GM23338 (cell line): Measurements from ENCODE around the gene LDB3. TPM values are rescaled to one million over a fixed set of nuclear protein-coding genes. Genes with fewer than 3 reads are reported as not detected.
A peak's percentile ranks its signal among the peaks of the same experiment; 100 is the strongest.

Source experiments
- ATAC-seq: fragments of 200-7000 bp; cut with Tn5 transposase; 3 replicates; pipeline ENCODE4 v1.9.1; 2020
- DNase-seq: peaks from one replicate; pipeline ENCODE4 v3.0.0-alpha.2; 2015; ENCODE audit warnings: low spot score
- H2AFZ ChIP-seq: fragments of 200-600 bp; sonication (generic); 2 replicates; pipeline ENCODE4 v1.8.0; 2016; ENCODE audit warnings: antibody characterized with exemption, mild to moderate bottlenecking, moderate library complexity
- H3F3A ChIP-seq: fragments of 200-600 bp; sonication (generic); replicated peaks from 2 replicates; pipeline ENCODE4 v1.8.0; 2017; ENCODE audit warnings: antibody characterized with exemption, mixed run types, low read depth
- H3K27ac ChIP-seq: fragments of 200-600 bp; sonication (generic); 2 replicates; pipeline ENCODE4 v1.6.1; 2016; ENCODE audit warnings: low read depth
- H3K27me3 ChIP-seq: fragments of 200-600 bp; sonication (generic); 2 replicates; pipeline ENCODE4 v1.8.0; 2016; ENCODE audit warnings: mild to moderate bottlenecking, mixed run types, moderate library complexity; ENCODE audit not compliant: insufficient read depth
- H3K36me3 ChIP-seq: fragments of 200-600 bp; sonication (generic); 2 replicates; pipeline ENCODE4 v1.8.0; 2016; ENCODE audit warnings: mild to moderate bottlenecking; ENCODE audit not compliant: insufficient read depth
- H3K4me1 ChIP-seq: fragments of 200-600 bp; sonication (generic); 2 replicates; pipeline ENCODE4 v1.8.0; 2016; ENCODE audit warnings: mild to moderate bottlenecking, moderate library complexity; ENCODE audit not compliant: insufficient read depth
- H3K4me2 ChIP-seq: fragments of 200-600 bp; sonication (generic); 2 replicates; pipeline ENCODE4 v1.7.1; 2017; ENCODE audit warnings: mixed run types
- H3K4me3 ChIP-seq: fragments of 200-600 bp; sonication (generic); 2 replicates; pipeline ENCODE4 v1.6.1; 2016; ENCODE audit warnings: mixed run types
- H3K79me2 ChIP-seq: fragments of 200-600 bp; sonication (generic); replicated peaks from 2 replicates; pipeline ENCODE4 v1.8.0; 2017; ENCODE audit warnings: mild to moderate bottlenecking; ENCODE audit not compliant: insufficient read depth
- H3K9me2 ChIP-seq: fragments of 200-600 bp; sonication (generic); 2 replicates; pipeline ENCODE4 v1.8.0; 2017; ENCODE audit not compliant: insufficient read depth
- H4K20me1 ChIP-seq: fragments of 200-600 bp; sonication (generic); replicated peaks from 2 replicates; pipeline ENCODE4 v1.8.0; 2017; ENCODE audit warnings: mild to moderate bottlenecking; ENCODE audit not compliant: insufficient read depth
- H3K27ac Mint-ChIP-seq: 2 replicates; pipeline ENCODE4 v1.8.0; 2020; ENCODE audit warnings: inconsistent platforms, mild to moderate bottlenecking, moderate library complexity, mixed read lengths
- H3K27me3 Mint-ChIP-seq: 3 replicates; pipeline ENCODE4 v1.8.0; 2022; ENCODE audit warnings: low read depth, mild to moderate bottlenecking, moderate library complexity, mixed read lengths, inconsistent platforms; ENCODE audit not compliant: insufficient read depth, poor library complexity
- H3K36me3 Mint-ChIP-seq: 3 replicates; pipeline ENCODE4 v1.8.0; 2021; ENCODE audit warnings: low read depth, mild to moderate bottlenecking, inconsistent platforms, moderate library complexity, mixed read lengths
- H3K4me1 Mint-ChIP-seq: 3 replicates; pipeline ENCODE4 v1.8.0; 2020; ENCODE audit warnings: mild to moderate bottlenecking, inconsistent platforms, mixed read lengths
- H3K4me3 Mint-ChIP-seq: 3 replicates; pipeline ENCODE4 v1.8.0; 2021; ENCODE audit warnings: moderate library complexity, mild to moderate bottlenecking, inconsistent platforms, mixed read lengths
- H3K9me3 Mint-ChIP-seq: 3 replicates; pipeline ENCODE4 v1.8.0; 2020; ENCODE audit warnings: moderate library complexity, mild to moderate bottlenecking, inconsistent platforms, mixed read lengths
- CTCF ChIP-seq, 2 experiments: fragments of 200-600 bp in 1 of 2; sonication (generic) in 1 of 2; conservative IDR thresholded peaks; 2 replicates each; pipeline versions ENCODE4 v1.5.1 to v1.6.1; 2016 to 2017; ENCODE audit warnings: antibody characterized with exemption in 2 of 2, low read depth in 2 of 2, mild to moderate bottlenecking in 2 of 2, moderate library complexity in 1 of 2
- JUNB ChIP-seq: IDR thresholded peaks from one replicate; pipeline ENCODE4 v1.6.1; 2016; ENCODE audit warnings: antibody characterized with exemption; ENCODE audit not compliant: unreplicated experiment
- ZNF331 ChIP-seq: fragments of 250-450 bp; sonication (Bioruptor Pico); IDR thresholded peaks from 2 replicates; pipeline ENCODE4 v1.5.0; 2020; ENCODE audit warnings: low read depth, mild to moderate bottlenecking, moderate library complexity
- ZNF462 ChIP-seq: fragments of 250-450 bp; sonication (Bioruptor Pico); IDR thresholded peaks from 2 replicates; pipeline ENCODE4 v1.5.0; 2020; ENCODE audit warnings: mild to moderate bottlenecking, moderate library complexity
- polyA plus RNA-seq: library from polyadenylated mRNA; unstranded; fragments of >200 nt; fragmentation: Nextera tagmentation; extraction: Ambion mirVana; gene quantifications from 2 replicates; pipeline ENCODE4 v1.2.1, GENCODE V29; 2016
- total RNA-seq: library from RNA; depleted of rRNA; stranded (reverse); fragments of >200 nt; shearing (Covaris generic); gene quantifications from 2 replicates; pipeline ENCODE4 v1.2.3, GENCODE V29; 2014

Gene LDB3
- total and polyA plus RNA-seq, 2 experiments from 2014 or later, result 0.14 to 0.16 TPM

- H4K20me1 ChIP-seq, result peaks cover 25% of the 10 kb centered on the region
- ATAC-seq, result no peak
Measured at GRCh38 chr10:86757113-86757972, 89.0 kb downstream of the LDB3 start.

More at GRCh38 chr10:86757113-86757972, 89.0 kb downstream of the LDB3 start:
- Mint-ChIP-seq H3K9me3 (no peaks in the 10 kb centered on the region; the same call in 2 of the 3 replicates), H3K4me3 (peak overlapping the region; percentile 92), H3K36me3 (peaks cover 3% of the 10 kb centered on the region; the same call in 1 of the 3 replicates), H3K27ac (peak overlapping the region; percentile 22), H3K4me1 (peaks cover 54% of the 10 kb centered on the region), H3K27me3 (peaks cover 4% of the 10 kb centered on the region)
- DNase-seq, result peak; percentile 50
- H3K4me2 ChIP-seq, result peak overlapping the region; percentile 73
- peak overlapping the region; percentile 75 for H3K4me3 ChIP-seq
- peak overlapping the region; percentile 52 for H3K27ac ChIP-seq
- H3F3A ChIP-seq, result 0 out of 2 replicates have a peak, but pooled peaks cover 4% of the 10 kb centered on the region
- no peak for TF ChIP-seq ZNF331
- peak in 1 of 2 experiments; percentile 30; a peak in 2 of 4 replicates for TF ChIP-seq CTCF (conservative IDR thresholded peaks at IDR 0.05; ENCODE audit: low read depth in 2 of 2)
- TF ChIP-seq ZNF462, result no peak
- TF ChIP-seq JUNB, result no peak
- H3K4me1 ChIP-seq, result peaks cover 53% of the 10 kb centered on the region
- peaks cover 79% of the 10 kb centered on the region for H3K79me2 ChIP-seq
- no peaks in the 10 kb centered on the region for H3K36me3 ChIP-seq
- no peaks in the 10 kb centered on the region for H3K27me3 ChIP-seq
- H3K9me2 ChIP-seq, result no peaks in the 10 kb centered on the region
- no peak overlapping the region for H2AFZ ChIP-seq
